Measurements from ENCODE around the gene COPZ2. TPM values are rescaled to one million over a fixed set of nuclear protein-coding genes. Genes with fewer than 3 reads are reported as not detected.

The COPZ2 gene
- total and polyA plus RNA-seq, 2 donors (not counting 1 experiment from before 2014, with no cell fraction given) = 1.0 to 2.3 TPM

- no peak overlapping the region for H3K4me2 ChIP-seq (replicated peaks; ENCODE audit: low read depth, low read length, poor library complexity, severe bottlenecking)
- H3K4me3 ChIP-seq (ENCODE audit: control extremely low read depth in 1 of 5, extremely low read depth in 1 of 5, insufficient read depth in 1 of 5, low read depth in 2 of 5, low read length in 4 of 5) = no peak overlapping the region
- ATAC-seq (ENCODE audit: low read depth) (no peak), DNase-seq (no peak)
- H3K27ac ChIP-seq (ENCODE audit: low read length in 2 of 2) = no peak overlapping the region
- H3K79me2 ChIP-seq (ENCODE audit: control insufficient read depth, insufficient read depth, low read length) = no peaks in the 10 kb centered on the region
- no peak overlapping the region for H3K27ac Mint-ChIP-seq
- no peak overlapping the region for H2AFZ ChIP-seq (ENCODE audit: insufficient read depth, low read depth, low read length, poor library complexity, severe bottlenecking)
- no peaks in the 10 kb centered on the region for H3K4me1 Mint-ChIP-seq
- H3K4me1 ChIP-seq (ENCODE audit: control insufficient read depth in 2 of 2, insufficient read depth in 2 of 2, low read length in 2 of 2) = no peaks in the 10 kb centered on the region
- intact Hi-C loops (cut with micrococcal nuclease) = no loop called here
- H3K9me3 Mint-ChIP-seq (ENCODE audit: insufficient read depth) = no peaks in the 10 kb centered on the region
- CTCF ChIA-PET = interaction anchor here (1.2 to 2.9 kb wide), 4 partner anchors 31 to 100 kb away, joined by 3 to 15 read pairs (median 4); no protein-coding TSS in a partner anchor
- no peak overlapping the region for H3K9ac ChIP-seq (ENCODE audit: low read length)
- no peaks in the 10 kb centered on the region for H3K9me3 ChIP-seq (ENCODE audit: control extremely low read depth in 1 of 3, control insufficient read depth in 2 of 3, insufficient read depth in 1 of 3, low read length in 2 of 3)
- no peak overlapping the region for H3K4me3 Mint-ChIP-seq
- peaks cover 2 to 68% of the 10 kb centered on the region in 2 experiments for H3K36me3 ChIP-seq (replicated peaks in 1 of 2; ENCODE audit: control extremely low read depth in 1 of 2, control insufficient read depth in 1 of 2, extremely low read depth in 1 of 2, insufficient read depth in 2 of 2, low read length in 1 of 2)
- no peaks in the 10 kb centered on the region for H4K20me1 ChIP-seq (ENCODE audit: control insufficient read depth, insufficient read depth, low read length, poor library complexity, severe bottlenecking)
- POLR2A ChIA-PET = no interaction called here
- no peak for TF ChIP-seq EZH2 (IDR thresholded peaks at IDR 0.05; ENCODE audit: borderline replicate concordance, insufficient read depth, low read depth, low read length, poor library complexity, severe bottlenecking)
- TF ChIP-seq CTCF (IDR thresholded peaks at IDR 0.05) = no peak
- H3K27me3 Mint-ChIP-seq = no peaks in the 10 kb centered on the region
- no peaks in the 10 kb centered on the region for H3K27me3 ChIP-seq (replicated peaks in 1 of 4; ENCODE audit: control extremely low read depth in 1 of 4, control insufficient read depth in 3 of 4, insufficient read depth in 4 of 4, low read length in 3 of 4)
These were observed 57.1 kb downstream of the COPZ2 start for GRCh38 chr17:47980541-47980940.

GRCh38 chr17:47978324-47978723 lies 59.3 kb downstream of the COPZ2 start:
- 35% methylated on average over 2 of the region's 7 CpGs for WGBS (ENCODE audit: insufficient coverage)
- no peak overlapping the region for H3K27ac Mint-ChIP-seq
- H3K4me2 ChIP-seq (replicated peaks; ENCODE audit: low read depth, low read length, poor library complexity, severe bottlenecking) = no peak overlapping the region
- no peak overlapping the region for H3K9ac ChIP-seq (ENCODE audit: low read length)
- no peaks in the 10 kb centered on the region for H3K9me3 ChIP-seq (ENCODE audit: control extremely low read depth in 1 of 3, control insufficient read depth in 2 of 3, insufficient read depth in 1 of 3, low read length in 2 of 3)
- DNase-seq = peak; percentile 67
- no peaks in the 10 kb centered on the region for H3K79me2 ChIP-seq (ENCODE audit: control insufficient read depth, insufficient read depth, low read length)
- H3K27ac ChIP-seq (ENCODE audit: low read length in 2 of 2) = no peak overlapping the region
- no peak overlapping the region for H3K4me3 Mint-ChIP-seq
- H3K27me3 ChIP-seq (replicated peaks in 1 of 4; ENCODE audit: control extremely low read depth in 1 of 4, control insufficient read depth in 3 of 4, insufficient read depth in 4 of 4, low read length in 3 of 4) = no peaks in the 10 kb centered on the region
- no peaks in the 10 kb centered on the region for H3K9me3 Mint-ChIP-seq (ENCODE audit: insufficient read depth)
- H3K36me3 ChIP-seq (replicated peaks in 1 of 2; ENCODE audit: control extremely low read depth in 1 of 2, control insufficient read depth in 1 of 2, extremely low read depth in 1 of 2, insufficient read depth in 2 of 2, low read length in 1 of 2) = peaks cover 2 to 86% of the 10 kb centered on the region in 2 experiments
- H2AFZ ChIP-seq (ENCODE audit: insufficient read depth, low read depth, low read length, poor library complexity, severe bottlenecking) = no peak overlapping the region
- intact Hi-C loops (cut with micrococcal nuclease) = loop anchor here (1.0 to 2.0 kb wide), 3 partner anchors 34 to 96 kb away; no protein-coding TSS in a partner anchor
- POLR2A ChIA-PET = no interaction called here
- no peaks in the 10 kb centered on the region for H3K4me1 ChIP-seq (ENCODE audit: control insufficient read depth in 2 of 2, insufficient read depth in 2 of 2, low read length in 2 of 2)
- no peak overlapping the region for H3K4me3 ChIP-seq (ENCODE audit: control extremely low read depth in 1 of 5, extremely low read depth in 1 of 5, insufficient read depth in 1 of 5, low read depth in 2 of 5, low read length in 4 of 5)
- CTCF ChIA-PET = interaction anchor here (0.6 to 3.2 kb wide), 27 partner anchors 9 to 157 kb away, joined by 3 to 20 read pairs (median 4); partner anchors contain the start of gene PNPO
- TF ChIP-seq CTCF (IDR thresholded peaks at IDR 0.05) (peak; percentile 77), EZH2 (IDR thresholded peaks at IDR 0.05; ENCODE audit: borderline replicate concordance, insufficient read depth, low read depth, low read length, poor library complexity, severe bottlenecking) (no peak)
- H3K4me1 Mint-ChIP-seq = peaks cover 2% of the 10 kb centered on the region
- peak; percentile 88 for ATAC-seq (ENCODE audit: low read depth)
- H3K27me3 Mint-ChIP-seq = no peaks in the 10 kb centered on the region
- H4K20me1 ChIP-seq (ENCODE audit: control insufficient read depth, insufficient read depth, low read length, poor library complexity, severe bottlenecking) = no peaks in the 10 kb centered on the region

Small RNA genes lying within 50 kb of the gene (small RNA-seq; reads per million reads assigned to genes)
- gene AC004477.2 (ENCODE audit: insufficient read length, low read depth, low replicate concordance) = not detected
- gene MIR152 (ENCODE audit: insufficient read length, low read depth, low replicate concordance) = 2.5 reads per million, percentile 32 among the genes with 10 or more reads in this experiment

Other genes with a start within 250 kb of the COPZ2 start
- gene OSBPL7, start 216.0 kb downstream of the COPZ2 start, total RNA-seq = 51.0 and 52.5 TPM in 2 replicates
- gene OSBPL7, start 216.0 kb downstream of the COPZ2 start, polyA plus RNA-seq = 45.0 and 61.3 TPM in 2 replicates
- gene MRPL10, start 206.3 kb downstream of the COPZ2 start, total RNA-seq = 34.8 and 37.4 TPM in 2 replicates
- 32.4 and 39.4 TPM in 2 replicates for gene MRPL10, start 206.3 kb downstream of the COPZ2 start, polyA plus RNA-seq
- 2.2 and 2.4 TPM in 2 replicates for gene LRRC46, start 206.1 kb downstream of the COPZ2 start, total RNA-seq
- 0.69 and 1.6 TPM in 2 replicates for gene LRRC46, start 206.1 kb downstream of the COPZ2 start, polyA plus RNA-seq
- gene SCRN2, start 196.5 kb downstream of the COPZ2 start, total RNA-seq = 47.8 and 53.8 TPM in 2 replicates
- gene SCRN2, start 196.5 kb downstream of the COPZ2 start, polyA plus RNA-seq = 65.2 and 71.9 TPM in 2 replicates
- not detected in 2 replicates for gene SP6, start 186.6 kb downstream of the COPZ2 start, total RNA-seq
- gene SP6, start 186.6 kb downstream of the COPZ2 start, polyA plus RNA-seq = 0.04 and 0.09 TPM in 2 replicates
- gene SP2, start 141.6 kb downstream of the COPZ2 start, total RNA-seq = 32.5 and 35.4 TPM in 2 replicates
- gene SP2, start 141.6 kb downstream of the COPZ2 start, polyA plus RNA-seq = 25.4 and 27.5 TPM in 2 replicates
- gene PNPO, start 96.2 kb downstream of the COPZ2 start, total RNA-seq = 12.4 and 14.7 TPM in 2 replicates
- gene PNPO, start 96.2 kb downstream of the COPZ2 start, polyA plus RNA-seq = 7.3 and 8.0 TPM in 2 replicates
- gene PRR15L, start 79.9 kb downstream of the COPZ2 start, total RNA-seq = not detected in 2 replicates
- gene PRR15L, start 79.9 kb downstream of the COPZ2 start, polyA plus RNA-seq = not detected in 2 replicates
- gene CDK5RAP3, start 66.7 kb downstream of the COPZ2 start, total RNA-seq = 415 and 417 TPM in 2 replicates
- 728 and 990 TPM in 2 replicates for gene CDK5RAP3, start 66.7 kb downstream of the COPZ2 start, polyA plus RNA-seq
- gene NFE2L1, start 10.6 kb upstream of the COPZ2 start, total RNA-seq = 58.1 and 66.4 TPM in 2 replicates
- 20.4 and 25.2 TPM in 2 replicates for gene NFE2L1, start 10.6 kb upstream of the COPZ2 start, polyA plus RNA-seq
- 29.7 and 33.1 TPM in 2 replicates for gene CBX1, start 63.7 kb upstream of the COPZ2 start, total RNA-seq
- gene CBX1, start 63.7 kb upstream of the COPZ2 start, polyA plus RNA-seq = 9.4 and 13.9 TPM in 2 replicates
- gene SNX11, start 70.0 kb upstream of the COPZ2 start, total RNA-seq = 42.0 and 47.1 TPM in 2 replicates
- 25.6 and 41.7 TPM in 2 replicates for gene SNX11, start 70.0 kb upstream of the COPZ2 start, polyA plus RNA-seq